GM18517 (cell line): ENCODE results near the gene PCBP3.
"Not testable (repeated sequence)": the region's sequence is repeated elsewhere in the genome, so short reads cannot be mapped to it uniquely, and the experiment has no call there.

Experiments
- ATAC-seq: cut with Tn5 transposase; IDR thresholded peaks from one replicate; pipeline ENCODE4 v1.9.1; 2021; ENCODE audit warnings: mild to moderate bottlenecking, moderate library complexity; ENCODE audit not compliant: unreplicated experiment

Gene PCBP3

GRCh38 chr21:45836268-45836655 is 192.7 kb downstream of the PCBP3 start:
- no peak for ATAC-seq

GRCh38 chr21:45836694-45837670 is 193.5 kb downstream of the PCBP3 start:
- no peak for ATAC-seq

- no peak for ATAC-seq
Observed at GRCh38 chr21:45837936-45838335, 194.4 kb downstream of the PCBP3 start.

- no peak for ATAC-seq
Observed at GRCh38 chr21:45838634-45839033, 195.1 kb downstream of the PCBP3 start.

- no peak for ATAC-seq
Observed at GRCh38 chr21:45839274-45839673, 195.7 kb downstream of the PCBP3 start.

- no peak for ATAC-seq
Observed at GRCh38 chr21:45841033-45841432, 197.5 kb downstream of the PCBP3 start.

- no peak for ATAC-seq
Observed at GRCh38 chr21:45843426-45843825, 199.9 kb downstream of the PCBP3 start.

GRCh38 chr21:45844181-45844580 is 200.7 kb downstream of the PCBP3 start:
- ATAC-seq, result no peak

- no peak for ATAC-seq
Observed at GRCh38 chr21:45845063-45845769, 201.7 kb downstream of the PCBP3 start.

- no peak for ATAC-seq
Observed at GRCh38 chr21:45845770-45846090, 202.2 kb downstream of the PCBP3 start.

GRCh38 chr21:45846373-45847160 is 203.0 kb downstream of the PCBP3 start:
- no peak for ATAC-seq

GRCh38 chr21:45847870-45848269 is 204.3 kb downstream of the PCBP3 start:
- no peak for ATAC-seq

GRCh38 chr21:45848331-45848730 is 204.8 kb downstream of the PCBP3 start:
- no peak for ATAC-seq

GRCh38 chr21:45848805-45849204 is 205.3 kb downstream of the PCBP3 start:
- no peak for ATAC-seq

- no peak for ATAC-seq
Observed at GRCh38 chr21:45849651-45850050, 206.1 kb downstream of the PCBP3 start.

- ATAC-seq, result no peak
Observed at GRCh38 chr21:45850181-45850580, 206.7 kb downstream of the PCBP3 start.

- ATAC-seq, result not testable (repeated sequence)
Observed at GRCh38 chr21:45852386-45852785, 208.9 kb downstream of the PCBP3 start.

- no peak for ATAC-seq
Observed at GRCh38 chr21:45852886-45853400, 209.4 kb downstream of the PCBP3 start.

- no peak for ATAC-seq
Observed at GRCh38 chr21:45853703-45854342, 210.3 kb downstream of the PCBP3 start.

GRCh38 chr21:45854690-45855247 is 211.2 kb downstream of the PCBP3 start:
- ATAC-seq, result no peak
